Esophagus squamous epithelium (tissue), 5 donors: Measurements from ENCODE around the gene GAS2. TPM values are rescaled to one million over a fixed set of nuclear protein-coding genes. Genes with fewer than 3 reads are reported as not detected.
A peak's percentile ranks its signal among the peaks of the same experiment; 100 is the strongest.

Experiments used
- DNase-seq: peaks from one replicate; lab custom pipeline; 2025; lab: John Stamatoyannopoulos, UW
- H3K27ac ChIP-seq, 4 donors: fragments of 200-600 bp; sonication (generic); one replicate each; pipeline ENCODE4 v1.5.1; 2016 to 2019; ENCODE audit warnings: mild to moderate bottlenecking in 1 of 4
- H3K27me3 ChIP-seq, 4 donors: fragments of 200-600 bp; sonication (generic); 1 replicate in 3 of 4; 2 replicates in 1 of 4; pipeline versions ENCODE4 v1.5.1 to v1.6.0; 2017 to 2021; ENCODE audit warnings: antibody characterized with exemption in 1 of 4
- H3K36me3 ChIP-seq, 3 donors: fragments of 200-600 bp; sonication (generic); one replicate each; pipeline ENCODE4 v1.5.1; 2016 to 2019
- H3K4me1 ChIP-seq, 3 donors: fragments of 200-600 bp; sonication (generic); one replicate each; pipeline ENCODE4 v1.5.1; 2017 to 2019
- H3K4me3 ChIP-seq, 4 donors: fragments of 200-600 bp; sonication (generic); 1 replicate in 3 of 4; 2 replicates in 1 of 4; pipeline ENCODE4 v1.5.1; 2016 to 2019; ENCODE audit warnings: mild to moderate bottlenecking in 2 of 4, moderate library complexity in 1 of 4
- H3K9me3 ChIP-seq, 3 donors: fragments of 200-600 bp; sonication (generic); one replicate each; pipeline ENCODE4 v1.5.1; 2016 to 2019
- CTCF ChIP-seq, 6 experiments: fragments of 450-650 bp in 4 of 6; fragments of 200-600 bp in 2 of 6; sonication (generic) in 2 of 6; IDR thresholded peaks; one replicate each; pipeline ENCODE4 v1.5.1; 2016 to 2019; ENCODE audit warnings: antibody characterized with exemption in 6 of 6, mild to moderate bottlenecking in 4 of 6, moderate library complexity in 4 of 6
- POLR2A ChIP-seq, 4 donors: fragments of 450-650 bp; IDR thresholded peaks; one replicate each; pipeline ENCODE4 v1.6.1; 2017; ENCODE audit warnings: antibody characterized with exemption in 4 of 4, mild to moderate bottlenecking in 4 of 4, moderate library complexity in 3 of 4
- WGBS, 2 donors: methylation state at CpG; one replicate each; pipeline ENCODE4 v1.1.5; 2018; 5-methylcytosine and 5-hydroxymethylcytosine counted together
- intact Hi-C: fragments of 100-400 bp; cut with DNase I; formaldehyde crosslinking; loops from one replicate; pipeline ENCODE4 v1.15.0; 2022
- total RNA-seq, 4 donors: library from RNA; depleted of rRNA; stranded (reverse); fragments of >200 nt; gene quantifications; one replicate each; pipeline ENCODE4 v1.1.0, GENCODE V29; 2016
- donor health status: DM: yes; HTN: yes; CAD: no.

GAS2 gene
- total RNA-seq, 4 donors from 2014 or later: 0.15 to 4.0 (median 2.5) TPM

GRCh38 chr11:22626573-22627239 is 39.7 kb upstream of the GAS2 start:
- Histone ChIP-seq H3K27ac (peak overlapping the region in 2 of 4 donors; percentile 87 to 95), H3K4me1 (peaks cover 6 to 36% (median 7%) of the 10 kb centered on the region in 3 donors), H3K4me3 (peak overlapping the region in 1 of 4 donors; percentile 92), H3K36me3 (no peaks in the 10 kb centered on the region), H3K9me3 (no peaks in the 10 kb centered on the region), H3K27me3 (no peaks in the 10 kb centered on the region)
- WGBS, 2 donors: 92 to 93% methylated on average over 14 of the region's 14 CpGs
- TF ChIP-seq CTCF (IDR thresholded peaks at IDR 0.05) (no peak), POLR2A (IDR thresholded peaks at IDR 0.05) (no peak)
- intact Hi-C loops: no loop called here
- DNase-seq: no peak

- WGBS, 2 donors: 89 to 99% methylated on average over 5 to 6 of the region's 6 CpGs
- no peaks in the 10 kb centered on the region for H3K27me3 ChIP-seq
- no peak for DNase-seq
- TF ChIP-seq POLR2A (IDR thresholded peaks at IDR 0.05) (no peak), CTCF (IDR thresholded peaks at IDR 0.05) (no peak)
- no peak overlapping the region for H3K27ac ChIP-seq
- no peaks in the 10 kb centered on the region for H3K36me3 ChIP-seq
- H3K4me1 ChIP-seq: peaks cover 6 to 33% (median 7%) of the 10 kb centered on the region in 3 donors
- no peaks in the 10 kb centered on the region for H3K9me3 ChIP-seq
- intact Hi-C loops: no loop called here
- no peak overlapping the region for H3K4me3 ChIP-seq
Measured at GRCh38 chr11:22627421-22627820, 39.0 kb upstream of the GAS2 start.

- TF ChIP-seq POLR2A (IDR thresholded peaks at IDR 0.05) (no peak), CTCF (IDR thresholded peaks at IDR 0.05) (peak in 1 of 6 experiments; percentile 17)
- Histone ChIP-seq H3K4me3 (no peak overlapping the region), H3K27ac (no peak overlapping the region), H3K36me3 (no peaks in the 10 kb centered on the region), H3K27me3 (no peaks in the 10 kb centered on the region), H3K9me3 (no peaks in the 10 kb centered on the region), H3K4me1 (no peaks in the 10 kb centered on the region)
- intact Hi-C loops: no loop called here
- DNase-seq: no peak
Measured at GRCh38 chr11:22633354-22633902, 33.0 kb upstream of the GAS2 start.

- H3K9me3 ChIP-seq: no peaks in the 10 kb centered on the region
- H3K27me3 ChIP-seq: no peaks in the 10 kb centered on the region
- H3K4me1 ChIP-seq: no peaks in the 10 kb centered on the region
- no peak overlapping the region for H3K27ac ChIP-seq
- DNase-seq: no peak
- no peaks in the 10 kb centered on the region for H3K36me3 ChIP-seq
- no peak for TF ChIP-seq CTCF (IDR thresholded peaks at IDR 0.05)
- TF ChIP-seq POLR2A (IDR thresholded peaks at IDR 0.05): no peak
- 69 to 73% methylated on average over 2 to 3 of the region's 3 CpGs for WGBS, 2 donors
- intact Hi-C loops: no loop called here
- H3K4me3 ChIP-seq: no peak overlapping the region
Measured at GRCh38 chr11:22634897-22635629, 31.3 kb upstream of the GAS2 start.

GRCh38 chr11:22635689-22636088 is 30.7 kb upstream of the GAS2 start:
- no peaks in the 10 kb centered on the region for H3K27me3 ChIP-seq
- no peaks in the 10 kb centered on the region for H3K9me3 ChIP-seq
- no peaks in the 10 kb centered on the region for H3K4me1 ChIP-seq
- 0% methylated on average over 1 of the region's 1 CpG for WGBS, 2 donors
- DNase-seq: no peak
- H3K4me3 ChIP-seq: no peak overlapping the region
- intact Hi-C loops: no loop called here
- H3K36me3 ChIP-seq: no peaks in the 10 kb centered on the region
- no peak overlapping the region for H3K27ac ChIP-seq
- no peak for TF ChIP-seq CTCF (IDR thresholded peaks at IDR 0.05)
- no peak for TF ChIP-seq POLR2A (IDR thresholded peaks at IDR 0.05)
